SK-N-SH treated with all-trans-retinoic acid at 6 μM for 48 hours (cell line): ENCODE data around the gene SEMA5A.

ENCODE experiments used
- ATAC-seq: fragments of 200-7000 bp; cut with Tn5 transposase; 3 replicates; pipeline ENCODE4 v1.9.1; 2020; ENCODE audit warnings: mild to moderate bottlenecking, moderate library complexity
- CSDC2 ChIP-seq: fragments of 250-450 bp; sonication (Bioruptor Pico); IDR thresholded peaks from 2 replicates; pipeline ENCODE4 v1.5.0; 2020; ENCODE audit warnings: mild to moderate bottlenecking, moderate library complexity
- ESRRG ChIP-seq: fragments of 250-450 bp; sonication (Bioruptor Pico); IDR thresholded peaks from 2 replicates; pipeline ENCODE4 v1.6.1; 2021; ENCODE audit warnings: mild to moderate bottlenecking
- GLIS3 ChIP-seq: fragments of 250-450 bp; sonication (Bioruptor Pico); IDR thresholded peaks from 2 replicates; pipeline ENCODE4 v1.5.0; 2020; ENCODE audit warnings: mild to moderate bottlenecking, moderate library complexity
- ISL1 ChIP-seq: fragments of 250-450 bp; sonication (Bioruptor Pico); IDR thresholded peaks from 2 replicates; pipeline ENCODE4 v2.1.2; 2022; ENCODE audit warnings: mild to moderate bottlenecking, moderate library complexity
- OSR1 ChIP-seq: fragments of 250-450 bp; sonication (Bioruptor Pico); IDR thresholded peaks from 2 replicates; pipeline ENCODE4 v1.8.0; 2022; ENCODE audit warnings: moderate library complexity, mild to moderate bottlenecking, inconsistent platforms
- PPARA ChIP-seq: fragments of 250-450 bp; sonication (Bioruptor Pico); IDR thresholded peaks from 2 replicates; pipeline ENCODE4 v1.5.0; 2020; ENCODE audit warnings: mild to moderate bottlenecking, borderline replicate concordance
- SNAI2 ChIP-seq: fragments of 250-450 bp; sonication (Bioruptor Pico); IDR thresholded peaks from 2 replicates; pipeline ENCODE4 v1.5.0; 2020; ENCODE audit warnings: mild to moderate bottlenecking, moderate library complexity
- TCF4 ChIP-seq: fragments of 250-450 bp; sonication (Bioruptor Pico); IDR thresholded peaks from 2 replicates; pipeline ENCODE4 v1.8.0; 2021; ENCODE audit warnings: mild to moderate bottlenecking, moderate library complexity, borderline replicate concordance
- TOX ChIP-seq: fragments of 250-450 bp; sonication (Bioruptor Pico); IDR thresholded peaks from 2 replicates; pipeline ENCODE4 v1.8.0; 2021; ENCODE audit warnings: mild to moderate bottlenecking, moderate library complexity, borderline replicate concordance
- ZFP3 ChIP-seq: fragments of 250-450 bp; sonication (Bioruptor Pico); IDR thresholded peaks from 2 replicates; pipeline ENCODE4 v1.5.0; 2020; ENCODE audit warnings: mild to moderate bottlenecking, moderate library complexity
- ZFP30 ChIP-seq: fragments of 450-650 bp; formaldehyde crosslinking; IDR thresholded peaks from 2 replicates; pipeline ENCODE4 v1.5.0; 2022; ENCODE audit warnings: mild to moderate bottlenecking, moderate library complexity
- ZNF565 ChIP-seq: fragments of 450-650 bp; formaldehyde crosslinking; conservative IDR thresholded peaks from 2 replicates; pipeline ENCODE4 v1.5.0; 2020; ENCODE audit warnings: low read depth, mild to moderate bottlenecking, moderate library complexity
- ZNF70 ChIP-seq: fragments of 450-650 bp; formaldehyde crosslinking; IDR thresholded peaks from 2 replicates; pipeline ENCODE4 v1.5.0; 2020; ENCODE audit warnings: mild to moderate bottlenecking, moderate library complexity
- ZNF8 ChIP-seq: fragments of 450-650 bp; formaldehyde crosslinking; IDR thresholded peaks from 2 replicates; pipeline ENCODE4 v1.5.0; 2020; ENCODE audit warnings: mild to moderate bottlenecking, moderate library complexity
- TF ChIP-seq, protein P1 (sequence below): fragments of 250-450 bp; sonication (Bioruptor Pico); IDR thresholded peaks from 2 replicates; pipeline ENCODE4 v1.5.1; 2020; ENCODE audit warnings: low read depth, mild to moderate bottlenecking, moderate library complexity
- TF ChIP-seq, protein P2 (sequence below): fragments of 250-450 bp; sonication (Bioruptor Pico); IDR thresholded peaks from 2 replicates; pipeline ENCODE4 v1.5.1; 2021; ENCODE audit warnings: mild to moderate bottlenecking, moderate library complexity
- TF ChIP-seq, protein P3 (sequence below): fragments of 250-450 bp; sonication (Bioruptor Pico); IDR thresholded peaks from 2 replicates; pipeline ENCODE4 v1.8.0; 2021; ENCODE audit warnings: low read depth, mild to moderate bottlenecking, moderate library complexity, borderline replicate concordance
- TF ChIP-seq, protein P4 (sequence below): fragments of 250-450 bp; sonication (Bioruptor Pico); IDR thresholded peaks from 2 replicates; pipeline ENCODE4 v1.5.0; 2020; ENCODE audit warnings: mild to moderate bottlenecking, moderate library complexity
- TF ChIP-seq, protein P5 (sequence below): fragments of 250-450 bp; sonication (Bioruptor Pico); IDR thresholded peaks from 2 replicates; pipeline ENCODE4 v1.8.0; 2020; ENCODE audit warnings: mild to moderate bottlenecking, moderate library complexity, borderline replicate concordance

The SEMA5A gene

DNA sequence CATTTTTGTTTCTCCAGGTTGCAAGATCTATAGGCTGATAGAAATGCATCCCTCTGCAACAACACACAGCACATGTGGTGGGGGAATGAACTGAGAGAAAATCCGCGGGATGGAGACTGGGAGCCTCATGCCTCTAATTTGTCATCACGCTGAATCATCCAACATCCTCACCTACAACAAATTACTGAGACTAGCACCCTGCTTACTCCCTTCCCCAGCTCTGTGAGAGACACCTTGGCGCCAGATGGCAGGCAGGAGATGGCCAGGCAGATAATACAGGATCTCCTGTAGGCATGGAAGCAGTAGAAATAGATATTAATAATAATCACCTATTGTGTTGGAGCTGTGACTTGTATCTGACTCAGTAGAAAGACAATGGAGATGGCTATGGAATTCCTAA lies 276.9 kb downstream of the SEMA5A start:
- peak; percentile 15; the same call in 2 of the 3 replicates for ATAC-seq
- peak; percentile 70; the same call in 1 of the 2 replicates for TF ChIP-seq TCF4 (CRISPR knock-in tag)
- TF ChIP-seq, protein P1, sequence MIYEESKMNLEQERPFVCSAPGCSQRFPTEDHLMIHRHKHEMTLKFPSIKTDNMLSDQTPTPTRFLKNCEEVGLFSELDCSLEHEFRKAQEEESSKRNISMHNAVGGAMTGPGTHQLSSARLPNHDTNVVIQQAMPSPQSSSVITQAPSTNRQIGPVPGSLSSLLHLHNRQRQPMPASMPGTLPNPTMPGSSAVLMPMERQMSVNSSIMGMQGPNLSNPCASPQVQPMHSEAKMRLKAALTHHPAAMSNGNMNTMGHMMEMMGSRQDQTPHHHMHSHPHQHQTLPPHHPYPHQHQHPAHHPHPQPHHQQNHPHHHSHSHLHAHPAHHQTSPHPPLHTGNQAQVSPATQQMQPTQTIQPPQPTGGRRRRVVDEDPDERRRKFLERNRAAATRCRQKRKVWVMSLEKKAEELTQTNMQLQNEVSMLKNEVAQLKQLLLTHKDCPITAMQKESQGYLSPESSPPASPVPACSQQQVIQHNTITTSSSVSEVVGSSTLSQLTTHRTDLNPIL: no peak
- TF ChIP-seq, all 23 proteins: peak for 1

DNA sequence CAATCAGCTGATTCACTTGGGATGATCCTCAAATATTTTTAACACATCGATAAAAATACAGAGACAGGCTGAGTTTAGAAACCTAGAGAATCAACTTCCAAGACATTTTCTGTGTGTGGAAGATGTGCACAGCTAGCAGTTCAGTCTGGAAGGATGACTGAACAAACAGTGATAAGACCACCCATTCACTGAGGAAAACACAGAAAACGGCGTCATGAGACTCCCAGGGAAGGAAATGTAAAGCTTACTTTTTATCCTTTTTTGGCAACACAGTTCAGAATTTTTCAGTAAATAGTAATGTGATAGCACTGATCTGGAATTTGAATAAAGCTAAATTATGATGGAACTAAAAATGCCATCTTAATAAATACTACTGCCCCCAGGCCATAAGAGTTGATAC lies 277.6 kb downstream of the SEMA5A start:
- TF ChIP-seq, protein P2, sequence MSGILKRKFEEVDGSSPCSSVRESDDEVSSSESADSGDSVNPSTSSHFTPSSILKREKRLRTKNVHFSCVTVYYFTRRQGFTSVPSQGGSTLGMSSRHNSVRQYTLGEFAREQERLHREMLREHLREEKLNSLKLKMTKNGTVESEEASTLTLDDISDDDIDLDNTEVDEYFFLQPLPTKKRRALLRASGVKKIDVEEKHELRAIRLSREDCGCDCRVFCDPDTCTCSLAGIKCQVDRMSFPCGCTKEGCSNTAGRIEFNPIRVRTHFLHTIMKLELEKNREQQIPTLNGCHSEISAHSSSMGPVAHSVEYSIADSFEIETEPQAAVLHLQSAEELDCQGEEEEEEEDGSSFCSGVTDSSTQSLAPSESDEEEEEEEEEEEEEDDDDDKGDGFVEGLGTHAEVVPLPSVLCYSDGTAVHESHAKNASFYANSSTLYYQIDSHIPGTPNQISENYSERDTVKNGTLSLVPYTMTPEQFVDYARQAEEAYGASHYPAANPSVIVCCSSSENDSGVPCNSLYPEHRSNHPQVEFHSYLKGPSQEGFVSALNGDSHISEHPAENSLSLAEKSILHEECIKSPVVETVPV: no peak
- TF ChIP-seq PPARA (CRISPR knock-in tag) (no peak), CSDC2 (CRISPR knock-in tag) (no peak), ZNF8 (CRISPR knock-in tag) (no peak), GLIS3 (CRISPR knock-in tag) (no peak), OSR1 (CRISPR knock-in tag) (no peak), ESRRG (no peak), ZNF565 (no peak)
- no peak for ATAC-seq

DNA sequence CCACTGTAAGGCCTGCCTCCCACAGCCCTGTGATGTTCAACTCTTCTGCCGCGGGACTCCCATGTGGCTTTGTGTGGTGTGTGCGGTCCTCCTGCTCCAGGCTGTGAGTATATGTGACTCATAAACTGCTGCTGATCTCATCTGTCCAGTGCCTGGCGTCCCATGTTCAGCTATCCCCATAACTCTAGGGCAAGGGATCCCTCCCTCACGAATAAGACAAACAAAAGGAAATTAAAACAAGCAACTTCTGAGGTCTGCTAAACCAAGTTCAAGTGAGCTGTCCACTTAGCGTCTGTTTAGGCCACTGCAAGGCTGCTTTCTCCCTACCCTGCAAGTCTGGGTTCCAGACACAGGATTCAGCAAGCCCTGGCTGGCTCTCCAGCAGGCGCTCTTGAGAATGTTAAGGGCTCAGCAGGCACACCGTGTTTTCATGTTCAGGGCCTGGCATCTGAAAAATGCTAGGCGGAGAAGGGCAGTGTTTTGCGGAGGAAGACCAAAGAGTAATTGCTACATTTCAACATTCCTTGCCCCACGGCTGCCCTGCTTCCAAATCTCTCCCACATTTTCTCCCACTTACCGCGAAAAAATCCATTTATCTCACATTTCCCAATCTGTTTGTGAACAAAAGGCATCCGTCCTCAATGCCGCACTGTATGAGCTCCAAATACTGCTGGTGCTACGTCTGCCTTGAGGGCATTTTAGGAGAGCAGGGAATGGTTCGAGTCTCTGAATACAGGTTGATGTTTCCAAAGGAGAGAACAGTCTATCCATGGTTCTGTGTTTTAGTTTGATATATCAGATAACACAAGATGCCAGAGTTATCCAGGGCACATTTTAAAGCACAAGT lies 280.2 kb downstream of the SEMA5A start:
- ATAC-seq: peak; percentile 93
- peak; percentile 44 for TF ChIP-seq ISL1 (CRISPR knock-in tag)
- no peak for TF ChIP-seq SNAI2 (CRISPR knock-in tag)
- TF ChIP-seq, protein P2: no peak
- no peak for TF ChIP-seq TOX (CRISPR knock-in tag)

DNA sequence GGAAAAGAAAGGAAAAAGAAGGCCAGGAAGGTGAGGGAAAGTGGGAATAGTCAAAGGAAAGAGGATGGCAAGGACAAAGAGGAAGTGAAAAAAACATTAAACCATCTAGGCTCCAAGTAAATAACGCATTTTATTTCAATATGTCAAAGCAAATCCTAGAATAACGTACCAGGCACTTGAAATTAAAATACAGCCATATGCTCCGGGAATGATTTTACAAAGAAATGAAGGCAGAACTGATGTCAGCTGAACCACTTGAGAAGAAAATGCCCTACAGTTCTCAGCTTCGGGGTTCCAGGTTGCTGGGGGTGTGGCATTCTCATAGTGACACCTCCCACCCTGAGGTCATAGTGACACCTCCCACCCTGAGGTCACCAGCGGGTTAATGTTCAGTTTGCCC lies 281.6 kb downstream of the SEMA5A start:
- TF ChIP-seq SNAI2 (CRISPR knock-in tag) (no peak), ISL1 (CRISPR knock-in tag) (no peak), PPARA (CRISPR knock-in tag) (no peak), TCF4 (CRISPR knock-in tag) (no peak), ZFP3 (CRISPR knock-in tag) (no peak), ZNF70 (CRISPR knock-in tag) (no peak), TOX (CRISPR knock-in tag) (no peak), CSDC2 (CRISPR knock-in tag) (no peak), ESRRG (no peak), ZFP30 (CRISPR knock-in tag) (no peak), GLIS3 (CRISPR knock-in tag) (no peak), ZNF8 (CRISPR knock-in tag) (no peak)
- TF ChIP-seq, protein P1: no peak
- TF ChIP-seq, protein P3, sequence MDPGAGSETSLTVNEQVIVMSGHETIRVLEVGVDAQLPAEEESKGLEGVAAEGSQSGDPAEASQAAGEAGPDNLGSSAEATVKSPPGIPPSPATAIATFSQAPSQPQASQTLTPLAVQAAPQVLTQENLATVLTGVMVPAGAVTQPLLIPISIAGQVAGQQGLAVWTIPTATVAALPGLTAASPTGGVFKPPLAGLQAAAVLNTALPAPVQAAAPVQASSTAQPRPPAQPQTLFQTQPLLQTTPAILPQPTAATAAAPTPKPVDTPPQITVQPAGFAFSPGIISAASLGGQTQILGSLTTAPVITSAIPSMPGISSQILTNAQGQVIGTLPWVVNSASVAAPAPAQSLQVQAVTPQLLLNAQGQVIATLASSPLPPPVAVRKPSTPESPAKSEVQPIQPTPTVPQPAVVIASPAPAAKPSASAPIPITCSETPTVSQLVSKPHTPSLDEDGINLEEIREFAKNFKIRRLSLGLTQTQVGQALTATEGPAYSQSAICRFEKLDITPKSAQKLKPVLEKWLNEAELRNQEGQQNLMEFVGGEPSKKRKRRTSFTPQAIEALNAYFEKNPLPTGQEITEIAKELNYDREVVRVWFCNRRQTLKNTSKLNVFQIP (CRISPR knock-in tag): no peak
- TF ChIP-seq, protein P4, sequence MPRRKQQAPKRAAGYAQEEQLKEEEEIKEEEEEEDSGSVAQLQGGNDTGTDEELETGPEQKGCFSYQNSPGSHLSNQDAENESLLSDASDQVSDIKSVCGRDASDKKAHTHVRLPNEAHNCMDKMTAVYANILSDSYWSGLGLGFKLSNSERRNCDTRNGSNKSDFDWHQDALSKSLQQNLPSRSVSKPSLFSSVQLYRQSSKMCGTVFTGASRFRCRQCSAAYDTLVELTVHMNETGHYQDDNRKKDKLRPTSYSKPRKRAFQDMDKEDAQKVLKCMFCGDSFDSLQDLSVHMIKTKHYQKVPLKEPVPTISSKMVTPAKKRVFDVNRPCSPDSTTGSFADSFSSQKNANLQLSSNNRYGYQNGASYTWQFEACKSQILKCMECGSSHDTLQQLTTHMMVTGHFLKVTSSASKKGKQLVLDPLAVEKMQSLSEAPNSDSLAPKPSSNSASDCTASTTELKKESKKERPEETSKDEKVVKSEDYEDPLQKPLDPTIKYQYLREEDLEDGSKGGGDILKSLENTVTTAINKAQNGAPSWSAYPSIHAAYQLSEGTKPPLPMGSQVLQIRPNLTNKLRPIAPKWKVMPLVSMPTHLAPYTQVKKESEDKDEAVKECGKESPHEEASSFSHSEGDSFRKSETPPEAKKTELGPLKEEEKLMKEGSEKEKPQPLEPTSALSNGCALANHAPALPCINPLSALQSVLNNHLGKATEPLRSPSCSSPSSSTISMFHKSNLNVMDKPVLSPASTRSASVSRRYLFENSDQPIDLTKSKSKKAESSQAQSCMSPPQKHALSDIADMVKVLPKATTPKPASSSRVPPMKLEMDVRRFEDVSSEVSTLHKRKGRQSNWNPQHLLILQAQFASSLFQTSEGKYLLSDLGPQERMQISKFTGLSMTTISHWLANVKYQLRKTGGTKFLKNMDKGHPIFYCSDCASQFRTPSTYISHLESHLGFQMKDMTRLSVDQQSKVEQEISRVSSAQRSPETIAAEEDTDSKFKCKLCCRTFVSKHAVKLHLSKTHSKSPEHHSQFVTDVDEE (CRISPR knock-in tag): no peak
- TF ChIP-seq, protein P5, sequence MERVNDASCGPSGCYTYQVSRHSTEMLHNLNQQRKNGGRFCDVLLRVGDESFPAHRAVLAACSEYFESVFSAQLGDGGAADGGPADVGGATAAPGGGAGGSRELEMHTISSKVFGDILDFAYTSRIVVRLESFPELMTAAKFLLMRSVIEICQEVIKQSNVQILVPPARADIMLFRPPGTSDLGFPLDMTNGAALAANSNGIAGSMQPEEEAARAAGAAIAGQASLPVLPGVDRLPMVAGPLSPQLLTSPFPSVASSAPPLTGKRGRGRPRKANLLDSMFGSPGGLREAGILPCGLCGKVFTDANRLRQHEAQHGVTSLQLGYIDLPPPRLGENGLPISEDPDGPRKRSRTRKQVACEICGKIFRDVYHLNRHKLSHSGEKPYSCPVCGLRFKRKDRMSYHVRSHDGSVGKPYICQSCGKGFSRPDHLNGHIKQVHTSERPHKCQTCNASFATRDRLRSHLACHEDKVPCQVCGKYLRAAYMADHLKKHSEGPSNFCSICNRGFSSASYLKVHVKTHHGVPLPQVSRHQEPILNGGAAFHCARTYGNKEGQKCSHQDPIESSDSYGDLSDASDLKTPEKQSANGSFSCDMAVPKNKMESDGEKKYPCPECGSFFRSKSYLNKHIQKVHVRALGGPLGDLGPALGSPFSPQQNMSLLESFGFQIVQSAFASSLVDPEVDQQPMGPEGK (CRISPR knock-in tag): no peak
- ATAC-seq: no peak
